Left cardiac atrium (tissue), 4 donors: Measurements from ENCODE around the gene ADIPOR2. TPM values are rescaled to one million over a fixed set of nuclear protein-coding genes. Genes with fewer than 3 reads are reported as not detected.
"Not testable (repeated sequence)": the region's sequence is repeated elsewhere in the genome, so short reads cannot be mapped to it uniquely, and the experiment has no call there.

Source experiments
- ATAC-seq, 2 donors: fragments of 200-7000 bp; cut with Tn5 transposase; one replicate each; pipeline ENCODE4 v1.9.1; 2020; ENCODE audit warnings: mild to moderate bottlenecking in 2 of 2, moderate library complexity in 2 of 2
- DNase-seq: peaks from one replicate; pipeline ENCODE4 v3.0.0-alpha.2; 2020
- intact Hi-C, 2 donors: fragments of 100-400 bp; cut with DNase I; formaldehyde crosslinking; loops; one replicate each; pipeline versions ENCODE4 v1.14.1 to v1.15.1; 2022 to 2023
- total RNA-seq, 2 donors: library from RNA; stranded (reverse); fragmentation: NEBNext Ultra II Directional; extraction: Animal tissue kit (Norgen Biotek cat#: 25700); gene quantifications; one replicate each; pipeline ENCODE4 v1.2.1, GENCODE V29; 2021
- donor health status: DM: no; HTN: yes; CAD: no.
- donor health status: DM: no; HTN: yes; CAD: no; lungs with severe emphysema.
- donor health status: DM: yes; HTN: yes; CAD: no.
- donor health status: Dilated cardiomyopathy.

ADIPOR2 gene
- total RNA-seq, 2 donors from 2014 or later = 50.3 to 53.1 TPM

DNA sequence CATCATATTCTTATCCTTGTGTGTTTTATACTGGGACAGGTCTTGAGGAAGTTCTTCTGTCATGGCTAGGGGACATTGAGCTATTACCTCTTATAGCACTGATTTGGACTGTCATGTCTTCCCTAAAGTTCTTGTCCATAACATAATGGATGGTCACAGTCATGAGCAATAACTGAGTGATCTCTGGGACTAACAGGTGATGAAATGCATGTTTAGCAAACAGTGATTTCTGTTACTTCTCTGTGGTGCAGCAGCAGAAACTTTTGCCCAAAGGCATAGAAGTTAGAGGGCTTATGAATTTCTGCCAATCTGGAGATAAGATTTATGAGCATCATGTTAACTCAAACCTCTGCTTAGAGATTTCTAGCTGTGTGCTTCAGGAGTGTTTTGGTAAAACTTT lies 5.9 kb downstream of the ADIPOR2 start:
- ATAC-seq (no peak), DNase-seq (no peak)
- intact Hi-C loops = no loop called here

DNA sequence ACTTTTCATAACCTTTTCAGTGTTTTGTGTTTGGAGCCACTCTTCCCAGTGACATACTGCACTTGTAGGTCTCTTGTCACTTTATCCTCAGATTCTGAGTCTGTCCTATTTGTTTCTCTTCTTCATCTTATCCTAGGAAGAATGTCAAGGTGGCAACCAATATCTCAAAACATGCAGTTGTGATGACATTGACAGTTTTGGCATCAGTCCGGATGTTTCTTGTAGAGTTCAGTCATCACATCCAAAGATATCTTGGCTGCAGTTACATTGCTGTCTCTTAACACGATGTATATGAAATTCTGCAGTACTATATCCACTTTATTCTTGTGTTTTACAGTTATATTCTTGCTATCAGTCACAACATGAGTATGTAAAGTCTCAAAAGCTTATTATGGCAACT lies 6.4 kb downstream of the ADIPOR2 start:
- no peak for ATAC-seq
- intact Hi-C loops = no loop called here
- no peak for DNase-seq

DNA sequence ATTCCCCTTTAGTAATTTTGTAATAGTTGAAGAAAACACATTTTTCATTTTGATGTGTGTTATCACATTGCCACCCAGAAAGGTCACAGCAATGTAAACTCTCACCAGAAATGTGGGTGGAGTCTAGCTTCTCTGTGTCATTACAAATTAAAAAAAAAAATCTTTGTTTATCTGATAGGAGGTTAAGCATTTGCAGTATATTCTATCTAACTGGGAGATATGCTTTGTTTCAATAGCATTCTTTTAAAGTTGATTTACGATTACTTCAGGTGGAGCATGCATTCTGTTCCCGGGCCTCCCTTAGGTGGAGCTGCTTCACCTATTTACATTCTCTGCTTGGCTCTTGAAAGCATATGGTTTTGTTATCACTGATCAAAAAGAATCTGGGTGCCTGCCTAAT lies 7.8 kb downstream of the ADIPOR2 start:
- ATAC-seq (no peak), DNase-seq (no peak)
- intact Hi-C loops = no loop called here

DNA sequence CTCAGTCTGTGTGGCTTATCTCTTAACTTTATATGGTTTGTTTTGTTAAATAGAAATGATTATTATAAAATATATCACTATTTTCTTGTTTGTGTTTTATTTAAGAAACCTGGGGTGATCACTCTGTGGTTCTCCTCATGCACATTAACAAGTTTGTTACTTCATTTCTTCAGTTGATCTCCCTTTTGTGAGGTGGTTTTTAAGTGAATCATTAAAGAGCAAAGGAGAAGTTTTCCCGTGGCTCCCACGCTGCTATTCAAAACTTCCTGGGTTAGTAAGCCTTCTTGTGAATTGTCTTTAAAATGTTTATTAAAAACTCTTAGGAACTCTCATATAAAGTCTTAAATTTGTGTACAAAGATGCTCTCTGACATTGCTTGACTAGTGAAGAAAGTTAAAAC lies 11.8 kb downstream of the ADIPOR2 start:
- intact Hi-C loops = no loop called here
- ATAC-seq = no peak
- DNase-seq = no peak

DNA sequence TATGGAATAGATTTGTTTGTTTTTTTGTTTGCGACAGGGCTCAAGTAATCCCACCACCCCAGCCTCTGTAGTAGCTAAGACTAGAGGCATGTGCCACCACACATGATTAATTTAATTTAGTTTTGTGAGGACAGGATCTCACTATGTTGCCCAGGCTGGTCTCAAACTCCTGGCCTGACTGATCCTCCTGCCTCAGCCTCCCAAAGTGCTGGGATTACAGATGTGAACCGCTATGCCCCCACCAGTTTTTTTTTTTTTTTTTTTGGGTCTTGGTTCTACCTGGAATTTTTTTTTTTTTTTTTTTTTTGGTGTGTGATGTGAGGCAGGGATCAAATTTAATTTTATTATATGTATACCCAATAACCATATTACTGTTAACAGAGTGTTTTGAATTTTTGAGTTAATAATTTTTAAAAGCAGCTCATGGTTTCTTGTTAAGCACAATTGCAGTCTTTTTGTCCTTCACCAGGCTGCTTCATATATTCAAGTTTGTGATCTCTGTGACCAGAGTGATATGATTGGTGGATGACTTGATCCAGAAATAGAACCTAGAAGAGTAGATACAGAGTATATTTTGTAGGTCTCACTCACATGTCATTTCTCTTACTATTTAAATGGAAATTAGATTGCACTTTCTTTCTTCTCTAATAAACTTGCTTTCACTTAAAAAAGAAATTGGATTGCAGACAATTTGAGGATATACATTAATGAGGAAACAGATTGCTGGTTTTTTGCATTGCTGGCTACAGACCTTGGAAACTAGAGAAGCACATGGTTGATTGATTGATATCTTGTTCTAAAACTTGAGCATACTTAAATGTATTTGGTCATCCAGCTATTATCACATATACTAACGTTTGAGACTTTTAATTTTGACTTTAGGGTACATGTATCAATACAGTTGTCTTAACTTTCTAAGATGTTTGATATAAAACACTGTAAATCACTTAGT lies 13.2 kb downstream of the ADIPOR2 start:
- DNase-seq (no peak), ATAC-seq (no peak)
- intact Hi-C loops = no loop called here

DNA sequence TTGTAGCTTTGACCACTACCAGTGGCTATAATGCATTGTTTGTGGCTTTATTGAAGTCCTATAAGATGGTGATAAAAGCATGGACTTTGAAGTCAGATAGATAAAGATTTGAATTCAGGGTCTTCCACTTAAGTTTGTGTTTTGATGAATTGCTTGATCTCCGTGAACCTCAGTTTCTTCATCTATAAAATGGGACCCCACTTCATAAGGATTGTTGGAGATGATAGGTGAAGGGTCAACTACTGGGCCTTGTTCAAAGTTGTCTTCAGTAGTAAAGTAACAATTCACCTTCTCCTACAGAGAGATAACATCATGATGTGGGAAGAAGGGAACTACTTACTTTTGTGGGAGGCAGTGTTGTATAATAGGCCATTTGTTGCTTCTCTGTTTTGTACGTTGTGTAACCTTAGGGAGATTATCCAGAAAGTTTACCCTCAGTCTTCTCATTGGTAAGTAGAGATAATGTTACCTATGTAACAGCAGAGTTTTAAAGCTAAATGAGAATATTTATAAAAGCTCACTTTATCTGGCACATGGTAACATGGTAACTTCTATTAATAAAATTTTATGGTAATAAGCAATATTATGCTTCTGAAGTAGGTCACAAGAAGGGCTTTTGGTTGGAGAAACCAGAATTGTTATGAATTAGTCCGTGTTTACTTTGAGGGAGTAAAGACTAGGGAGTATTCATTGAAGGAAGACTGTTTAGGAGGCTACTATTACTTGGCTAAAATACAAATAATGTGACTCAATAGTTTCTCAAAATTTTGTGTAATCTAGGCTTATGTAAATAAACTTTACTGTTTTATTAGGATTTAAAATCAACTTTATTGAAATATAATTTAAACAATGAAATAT lies 15.1 kb downstream of the ADIPOR2 start:
- peak in 1 of 2 donors; percentile 72 for ATAC-seq
- intact Hi-C loops = no loop called here
- DNase-seq = no peak

DNA sequence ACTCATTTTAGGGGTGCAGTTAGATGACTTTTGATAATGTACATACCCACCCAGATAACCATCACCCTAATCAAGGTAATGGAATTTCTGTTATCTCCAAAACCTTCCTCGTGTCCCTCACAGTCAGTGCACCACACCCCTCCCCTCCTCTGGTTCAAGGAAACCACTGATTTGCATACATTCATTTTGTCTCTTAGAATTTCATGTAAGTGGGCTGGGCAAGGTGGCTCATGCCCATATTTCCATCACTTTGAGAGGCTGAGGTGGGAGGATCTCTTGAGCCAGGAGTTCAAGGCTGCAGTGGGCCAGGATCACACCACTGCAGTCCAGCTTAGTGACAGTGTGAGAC lies 15.7 kb downstream of the ADIPOR2 start:
- DNase-seq = no peak
- intact Hi-C loops = no loop called here
- peak in 1 of 2 donors; percentile 30 for ATAC-seq

DNA sequence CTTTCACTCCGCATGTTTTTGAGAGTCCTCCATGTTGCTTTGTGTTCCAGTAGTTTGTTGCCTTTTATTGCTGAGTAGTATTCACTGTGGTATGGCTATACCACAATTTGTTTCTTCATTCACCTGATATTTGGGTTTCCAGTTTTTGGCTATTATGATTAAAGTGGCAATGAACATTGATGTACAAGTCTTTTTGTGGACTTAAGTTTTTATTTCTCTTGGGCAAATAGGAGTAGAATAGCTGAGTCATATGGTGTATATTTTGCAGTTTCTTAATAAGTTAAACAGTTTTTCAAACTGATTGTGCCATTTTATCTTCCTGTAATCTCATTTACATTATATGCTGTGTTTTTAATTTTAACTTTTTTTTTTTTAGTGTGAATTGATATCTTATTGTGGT lies 16.2 kb downstream of the ADIPOR2 start:
- DNase-seq = no peak
- ATAC-seq = no peak
- intact Hi-C loops = no loop called here

DNA sequence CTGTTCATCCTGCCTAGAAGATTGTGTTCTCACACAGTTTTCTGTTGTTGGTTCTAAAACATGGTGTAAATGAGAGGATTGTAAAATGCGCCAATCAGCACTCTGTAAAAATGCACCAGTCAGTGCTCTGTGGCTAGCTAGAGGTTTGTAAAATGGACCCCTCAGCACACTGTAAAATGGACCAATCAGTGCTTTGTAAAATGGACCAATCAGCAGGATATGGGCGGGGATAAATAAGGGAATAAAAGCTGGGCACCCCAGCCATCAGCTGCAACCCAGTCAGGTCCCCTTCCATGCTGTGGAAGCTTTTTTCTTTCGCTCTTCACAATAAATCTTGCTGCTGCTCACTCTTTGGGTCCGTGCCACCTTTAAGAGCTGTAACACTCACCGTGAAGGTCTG lies 19.1 kb downstream of the ADIPOR2 start:
- ATAC-seq, intact Hi-C loops, DNase-seq: not testable (repeated sequence)

DNA sequence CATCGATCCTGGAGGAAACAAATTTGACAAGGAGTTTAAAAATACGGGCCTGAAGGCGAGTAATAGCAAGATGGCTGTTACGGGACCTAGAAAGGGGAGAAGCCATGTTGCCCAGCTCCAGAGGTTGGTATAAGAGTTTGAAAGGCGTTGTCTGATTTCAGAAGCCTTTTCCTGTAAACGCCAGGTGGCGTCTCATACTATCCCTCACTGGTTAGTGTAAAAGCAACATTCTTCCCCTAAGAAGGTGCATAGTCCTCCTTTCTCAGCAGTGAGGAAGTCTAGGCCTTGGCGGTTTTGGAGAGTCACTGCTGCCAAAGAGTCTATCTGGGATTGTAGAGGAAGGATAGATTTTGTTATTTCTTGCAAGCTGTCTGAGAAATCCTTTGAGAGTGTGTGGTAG lies 20.0 kb downstream of the ADIPOR2 start:
- intact Hi-C loops, DNase-seq, ATAC-seq: not testable (repeated sequence)

DNA sequence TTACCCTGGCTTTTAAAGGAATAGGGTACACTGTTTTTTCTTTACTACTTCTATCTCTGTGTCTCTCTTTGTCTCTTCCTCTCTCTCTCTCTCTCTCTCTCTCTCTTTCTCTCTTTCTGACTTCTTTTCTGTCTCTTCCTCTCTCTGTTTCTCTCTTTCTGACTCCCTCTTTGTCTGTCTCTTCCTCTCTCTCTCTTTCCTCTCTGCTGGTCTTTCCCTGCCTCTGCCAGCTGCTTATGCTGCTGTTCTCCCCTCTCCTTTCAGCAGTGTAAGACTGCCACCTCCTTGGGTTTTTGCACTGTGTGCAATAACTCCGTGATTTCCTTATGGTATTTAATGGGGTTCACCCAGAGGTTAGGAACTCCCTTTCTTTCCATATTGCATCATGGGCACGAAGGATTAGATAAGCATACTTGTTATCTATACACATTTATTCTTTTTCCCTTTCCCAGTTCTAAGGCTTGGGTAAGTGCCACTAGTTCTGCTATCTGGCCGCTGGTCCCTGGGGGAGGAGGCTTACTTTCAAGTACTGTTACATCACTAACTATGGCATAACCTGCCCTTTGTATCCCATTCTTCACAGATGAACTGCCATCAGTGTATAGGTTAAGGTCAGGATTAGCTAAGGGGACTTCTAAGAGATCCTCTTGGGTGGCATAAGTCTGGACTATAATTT lies 20.8 kb downstream of the ADIPOR2 start:
- DNase-seq (peak; percentile 44), ATAC-seq (peak in 1 of 2 donors; percentile 49)

DNA sequence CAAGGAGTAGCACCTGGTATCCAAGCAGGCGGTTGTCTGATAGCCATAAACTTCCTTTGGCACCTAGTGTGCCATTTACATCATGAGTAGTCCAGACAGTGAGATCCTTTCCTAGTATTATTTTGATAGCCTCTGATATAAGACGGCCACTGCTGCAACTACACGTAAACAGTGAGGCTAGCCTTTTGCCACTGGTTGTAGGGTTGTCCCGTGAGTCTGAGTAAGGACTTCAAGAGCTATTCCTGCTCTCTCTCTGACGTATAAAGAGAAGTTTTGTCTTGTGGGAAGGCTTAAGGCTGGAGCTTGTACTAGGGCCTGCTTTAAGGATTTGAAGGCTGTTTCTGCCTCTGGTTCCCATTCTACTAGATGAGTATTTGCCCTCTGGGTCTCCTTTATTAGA lies 21.4 kb downstream of the ADIPOR2 start:
- DNase-seq, intact Hi-C loops, ATAC-seq: not testable (repeated sequence)

More for the DNA sequence above, 20.8 kb downstream of the ADIPOR2 start:
- intact Hi-C loops = not testable (repeated sequence)

DNA sequence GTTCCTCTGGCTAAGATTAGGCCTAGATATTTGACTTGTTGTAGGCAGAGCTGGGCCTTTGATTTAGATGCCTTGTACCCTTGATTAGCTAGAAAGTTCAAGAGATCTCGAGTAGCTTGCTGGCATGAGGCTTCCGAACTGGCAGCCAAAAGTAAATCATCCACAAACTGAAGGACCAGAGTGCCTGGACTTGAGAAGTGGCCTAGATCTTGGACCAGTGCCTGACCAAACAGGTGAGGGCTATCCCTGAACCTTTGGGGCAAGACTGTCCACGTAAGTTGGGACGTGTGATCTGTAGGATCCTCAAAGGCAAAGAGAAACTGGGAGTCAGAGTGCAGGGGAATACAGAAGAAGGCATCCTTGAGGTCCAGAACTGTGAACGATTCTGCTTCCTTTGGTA lies 22.0 kb downstream of the ADIPOR2 start:
- intact Hi-C loops, ATAC-seq, DNase-seq: not testable (repeated sequence)

DNA sequence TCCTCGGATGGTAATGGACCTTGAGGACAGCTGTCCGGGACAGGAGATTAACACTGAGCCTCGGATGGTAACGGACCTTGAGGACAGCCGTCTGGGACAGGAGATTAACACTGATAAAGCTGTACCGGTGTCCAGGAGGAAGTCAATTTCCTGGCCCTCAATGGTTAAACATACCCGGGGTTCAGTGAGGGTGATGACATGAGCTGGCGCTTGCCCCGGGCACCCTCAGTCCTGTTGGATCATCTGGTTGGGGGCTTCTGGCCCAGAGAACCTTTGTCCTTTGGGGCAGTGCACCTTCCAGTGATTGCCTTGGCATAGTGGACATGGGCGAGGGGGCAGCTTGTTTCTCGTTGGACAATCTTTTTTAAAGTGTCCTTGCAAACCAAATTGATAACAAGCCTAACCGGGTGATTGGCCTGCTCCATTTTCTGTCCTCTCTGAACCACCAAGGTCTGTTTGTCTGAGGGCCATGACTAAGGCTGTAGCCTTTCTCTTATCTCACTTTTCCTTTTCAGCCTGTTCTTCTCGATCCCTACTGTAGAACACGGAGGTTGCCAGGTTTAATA lies 23.0 kb downstream of the ADIPOR2 start:
- intact Hi-C loops, ATAC-seq: not testable (repeated sequence)

DNA sequence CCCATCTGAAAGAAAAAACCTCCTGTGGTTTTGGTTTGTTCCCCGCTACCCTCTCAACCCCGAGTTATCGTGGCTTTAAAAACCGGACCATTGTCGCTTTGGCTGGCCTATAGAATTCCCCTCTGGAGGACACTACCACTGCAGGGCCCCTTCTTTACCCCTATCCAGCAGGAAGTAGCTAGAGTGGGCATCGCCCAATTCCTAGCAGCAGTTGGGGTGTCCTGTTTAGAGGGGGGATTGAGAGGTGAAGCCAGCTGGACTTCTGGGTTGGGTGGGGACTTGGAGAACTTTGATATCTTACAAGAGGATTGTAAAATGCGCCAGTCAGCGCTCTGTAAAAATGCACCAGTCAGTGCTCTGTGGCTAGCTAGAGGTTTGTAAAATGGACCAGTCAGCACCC lies 24.6 kb downstream of the ADIPOR2 start:
- DNase-seq, intact Hi-C loops, ATAC-seq: not testable (repeated sequence)

More for the DNA sequence above, 23.0 kb downstream of the ADIPOR2 start:
- not testable (repeated sequence) for DNase-seq

DNA sequence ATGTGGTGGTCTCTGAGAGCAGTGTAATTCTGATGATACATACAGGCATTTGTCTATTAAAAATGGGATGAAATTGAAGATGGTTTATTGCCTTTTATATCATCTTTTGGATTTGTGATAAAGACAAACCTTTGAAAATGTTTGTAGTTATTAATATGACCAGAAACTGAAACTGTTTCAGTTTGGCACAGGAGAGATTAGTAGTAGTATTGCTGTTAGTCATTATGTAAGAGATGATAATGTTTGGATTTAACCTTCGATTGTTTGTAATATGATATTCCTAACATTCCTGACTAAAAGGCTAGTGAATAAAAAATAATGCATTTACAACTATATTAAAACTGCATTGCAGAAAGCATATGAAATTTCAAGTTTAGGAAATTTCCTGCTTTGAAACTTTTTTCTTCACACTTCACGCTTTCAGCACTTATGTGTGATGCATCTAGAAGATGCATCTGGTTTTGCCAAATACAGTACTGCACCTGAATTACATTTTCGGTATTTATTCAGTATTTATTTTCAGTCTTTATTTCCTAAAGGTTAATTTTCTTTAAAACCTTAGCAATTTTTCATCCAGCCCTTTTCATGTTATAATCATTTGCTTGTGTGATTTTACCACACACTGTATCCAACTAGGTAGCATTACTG lies 25.5 kb downstream of the ADIPOR2 start:
- ATAC-seq (no peak), DNase-seq (no peak)
- intact Hi-C loops = no loop called here

DNA sequence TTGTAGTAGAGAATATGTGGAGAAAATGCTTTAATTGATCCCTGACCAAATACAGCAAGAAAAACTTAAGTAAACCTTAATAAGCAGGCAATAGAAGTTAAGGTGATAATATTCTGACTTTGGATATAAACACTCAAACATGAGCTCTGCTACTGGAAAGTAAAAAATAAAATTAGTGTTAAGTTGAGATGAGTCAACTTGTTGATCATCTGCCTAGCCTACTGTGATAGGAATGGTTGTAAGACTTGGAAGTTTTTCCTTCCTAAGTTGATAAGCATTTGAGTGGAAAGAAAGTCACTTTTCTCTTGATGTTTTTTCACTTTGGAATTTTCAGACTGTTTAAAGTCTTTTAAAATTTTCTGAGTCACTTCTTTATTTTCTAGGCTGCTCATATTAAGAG lies 26.0 kb downstream of the ADIPOR2 start:
- DNase-seq (no peak), ATAC-seq (peak in 1 of 2 donors; percentile 62)
- intact Hi-C loops = no loop called here

DNA sequence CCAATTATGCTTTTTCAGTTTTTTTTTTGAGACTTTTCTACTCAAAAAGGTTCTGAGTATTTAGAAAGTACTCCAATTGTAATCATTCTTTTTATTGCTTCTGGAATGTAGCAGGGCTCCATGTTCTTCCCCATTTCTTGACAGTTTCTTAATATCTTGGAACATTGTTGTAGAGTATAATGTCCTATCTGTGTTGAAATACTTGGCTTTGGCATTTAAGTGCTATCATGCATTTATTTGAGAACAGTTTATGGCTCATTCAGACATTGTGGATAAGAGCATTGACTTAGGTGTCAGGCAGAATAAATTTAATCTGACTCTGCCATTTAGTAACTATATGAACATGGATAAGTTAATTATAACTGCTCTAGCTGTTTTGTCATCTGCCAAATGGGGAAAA lies 28.3 kb downstream of the ADIPOR2 start:
- ATAC-seq (peak; percentile 48 to 55), DNase-seq (no peak)
- intact Hi-C loops = no loop called here

DNA sequence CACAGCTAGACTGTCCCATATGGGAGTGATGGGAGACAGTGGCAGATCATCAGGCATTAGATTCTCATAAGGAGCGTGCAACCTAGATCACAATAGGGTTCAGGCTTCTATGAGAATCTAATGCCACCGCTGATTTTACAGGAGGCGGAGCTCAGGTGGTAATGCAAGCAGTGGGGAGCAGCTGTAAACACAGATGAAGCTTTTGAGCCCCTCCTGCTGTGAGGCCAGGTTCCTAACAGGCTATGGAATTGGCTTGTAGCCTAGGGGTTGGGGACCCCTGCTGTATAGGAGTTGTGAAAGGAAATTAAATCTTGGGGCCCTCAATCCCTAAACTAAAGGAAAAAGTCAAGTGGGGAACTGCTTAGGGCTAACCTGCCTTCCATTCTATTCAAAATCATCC lies 29.6 kb downstream of the ADIPOR2 start:
- ATAC-seq (no peak), DNase-seq (no peak)
- intact Hi-C loops = no loop called here
